Endothelial cell of umbilical vein (primary cell): Measurements from ENCODE around the gene PKD1L1. TPM values are rescaled to one million over a fixed set of nuclear protein-coding genes. Genes with fewer than 3 reads are reported as not detected.

Experiments used
- BruUV-seq: library from RNA; stranded (reverse); fragments of 400-500 nt; replicated peaks from 2 replicates; lab custom pipeline; 2021; lab: Mats Ljungman, UMichigan
- CTCF ChIA-PET: fragments of 300-600, 350-600 bp; sonication (Branson Sonifier 250); formaldehyde crosslinking; loops from one replicate; lab custom pipeline; 2021; ENCODE audit warnings: antibody characterized with exemption, inconsistent platforms; lab: Charles Lee
- POLR2A ChIA-PET: fragments of 300-600, 350-600 bp; sonication (Branson Sonifier 250); formaldehyde crosslinking; loops from one replicate; lab custom pipeline; 2021; ENCODE audit warnings: antibody characterized with exemption, inconsistent platforms; lab: Charles Lee
- DNase-seq: peaks from one replicate; pipeline ENCODE4 v3.0.0-alpha.2; 2011; ENCODE audit warnings: low read depth, low spot score
- FAIRE-seq: peaks from 2 replicates; lab custom pipeline; 2011; peaks lifted over from hg19 to GRCh38; lab: Jason Lieb, UNC
- H2AFZ ChIP-seq: 2 replicates; pipeline ENCODE4 v1.6.0; 2012; ENCODE audit warnings: low read depth, low read length, control low read depth, inconsistent platforms
- H3K27ac ChIP-seq: 2 replicates; pipeline ENCODE4 v1.5.1; 2011; ENCODE audit warnings: low read depth, mild to moderate bottlenecking, control low read depth, low read length, moderate library complexity; ENCODE audit not compliant: insufficient read depth
- H3K27me3 ChIP-seq, 2 experiments: 2 replicates each; pipeline versions ENCODE4 v1.6.0 to v1.6.1; 2011; ENCODE audit warnings: low read length in 2 of 2, mixed read lengths in 1 of 2; ENCODE audit not compliant: control insufficient read depth in 2 of 2, insufficient read depth in 2 of 2
- H3K36me3 ChIP-seq, 2 experiments: 2 replicates in 1 of 2; 3 replicates in 1 of 2; pipeline ENCODE4 v1.5.1; 2011; ENCODE audit warnings: low read length in 2 of 2, mild to moderate bottlenecking in 1 of 2, moderate library complexity in 1 of 2; ENCODE audit not compliant: control insufficient read depth in 2 of 2, insufficient read depth in 2 of 2; ENCODE audit errors: extremely low read depth in 1 of 2
- H3K4me1 ChIP-seq: 3 replicates; pipeline ENCODE4 v1.5.1; 2011; ENCODE audit warnings: mild to moderate bottlenecking, low read length; ENCODE audit not compliant: control insufficient read depth, insufficient read depth; ENCODE audit errors: extremely low read depth
- H3K4me2 ChIP-seq: 2 replicates; pipeline ENCODE4 v1.6.1; 2011; ENCODE audit warnings: low read length, control low read depth, mixed read lengths; ENCODE audit not compliant: insufficient read depth
- H3K4me3 ChIP-seq, 3 experiments: fragments of 200-600 bp in 1 of 3; sonication (generic), shearing (Covaris generic) in 1 of 3; replicated peaks in 1 of 3; 2 replicates each; pipeline ENCODE4 v1.5.1; 2011 to 2016; ENCODE audit warnings: control low read depth in 3 of 3, low read length in 3 of 3, mild to moderate bottlenecking in 2 of 3, inconsistent platforms in 1 of 3, low read depth in 1 of 3, moderate library complexity in 1 of 3; ENCODE audit not compliant: insufficient read depth in 1 of 3
- H3K79me2 ChIP-seq: 2 replicates; pipeline ENCODE4 v1.6.0; 2012; ENCODE audit warnings: low read length, inconsistent platforms; ENCODE audit not compliant: control insufficient read depth, insufficient read depth
- H3K9ac ChIP-seq: replicated peaks from 2 replicates; pipeline ENCODE3; 2011; ENCODE audit warnings: low read length, control low read depth; ENCODE audit not compliant: insufficient read depth; ENCODE audit errors: extremely low read depth
- H3K9me1 ChIP-seq: replicated peaks from 3 replicates; pipeline ENCODE4 v1.6.0; 2011; ENCODE audit warnings: mild to moderate bottlenecking, low read length; ENCODE audit not compliant: control insufficient read depth, insufficient read depth; ENCODE audit errors: extremely low read depth
- H3K9me3 ChIP-seq: replicated peaks from 2 replicates; pipeline ENCODE4 v1.5.1; 2012; ENCODE audit warnings: low read length, inconsistent platforms; ENCODE audit not compliant: control insufficient read depth, insufficient read depth
- H4K20me1 ChIP-seq: replicated peaks from 2 replicates; pipeline ENCODE3; 2011; ENCODE audit warnings: mild to moderate bottlenecking, low read length; ENCODE audit not compliant: control insufficient read depth, insufficient read depth; ENCODE audit errors: extremely low read depth
- CTCF ChIP-seq, 2 donors: IDR thresholded peaks; 1 replicate in 1 of 2; 2 replicates in 1 of 2; pipeline ENCODE4 v1.5.1; 2011; ENCODE audit warnings: low read length in 2 of 2, mild to moderate bottlenecking in 2 of 2, moderate library complexity in 2 of 2, control low read depth in 1 of 2, inconsistent platforms in 1 of 2, low read depth in 1 of 2; ENCODE audit not compliant: insufficient read depth in 1 of 2; ENCODE audit errors: extremely low read depth in 1 of 2
- EZH2 ChIP-seq: IDR thresholded peaks from 2 replicates; pipeline ENCODE4 v1.6.1; 2012; ENCODE audit warnings: borderline replicate concordance, low read depth, mild to moderate bottlenecking, moderate library complexity, low read length, inconsistent platforms; ENCODE audit not compliant: severe bottlenecking
- FOS ChIP-seq: IDR thresholded peaks from 2 replicates; pipeline ENCODE4 v1.6.1; 2011; ENCODE audit warnings: mild to moderate bottlenecking, low read length, moderate library complexity, borderline replicate concordance; ENCODE audit not compliant: insufficient read depth
- GATA2 ChIP-seq: IDR thresholded peaks from 2 replicates; pipeline ENCODE4 v1.7.0; 2011; ENCODE audit warnings: low read depth, mild to moderate bottlenecking, moderate library complexity, mixed read lengths, low read length; ENCODE audit not compliant: insufficient read length, insufficient read depth
- JUN ChIP-seq: IDR thresholded peaks from 2 replicates; pipeline ENCODE4 v1.6.1; 2011; ENCODE audit warnings: borderline replicate concordance, low read depth; ENCODE audit not compliant: insufficient read length, insufficient read depth
- MAX ChIP-seq: IDR thresholded peaks from 2 replicates; pipeline ENCODE4 v1.6.1; 2011; ENCODE audit not compliant: insufficient read depth, insufficient read length
- MYC ChIP-seq: IDR thresholded peaks from one replicate; pipeline ENCODE4 v1.6.1; 2011; ENCODE audit warnings: mild to moderate bottlenecking, low read depth, low read length
- POLR2A ChIP-seq: IDR thresholded peaks from 2 replicates; pipeline ENCODE4 v1.6.1; 2012; ENCODE audit warnings: low read depth, mild to moderate bottlenecking, control low read depth, low read length
- POLR2AphosphoS5 ChIP-seq: IDR thresholded peaks from 2 replicates; pipeline ENCODE4 v1.6.1; 2012; ENCODE audit warnings: low read depth, mild to moderate bottlenecking, control low read depth, low read length, moderate library complexity; ENCODE audit not compliant: insufficient read depth
- dilution Hi-C: fragments of 300-500 bp; cut with MboI; formaldehyde crosslinking; loops from one replicate; pipeline ENCODE4 v1.15.0; 2019; ENCODE audit warnings: low sequenced_read_pairs; ENCODE audit not compliant: extremely low pct_ligation_motif_present
- intact Hi-C: fragments of 100-400 bp; cut with micrococcal nuclease; formaldehyde crosslinking; loops from one replicate; pipeline ENCODE4 v1.10.0; 2022
- polyA plus RNA-seq, 4 experiments: library from polyadenylated mRNA; depleted of rRNA in 3 of 4; stranded (reverse) in 3 of 4; unstranded in 1 of 4; fragments of >200 nt; gene quantifications; 2 replicates each; pipeline versions ENCODE4 v1.2.1 to v1.2.3, GENCODE V29; 2011 to 2012; ENCODE audit warnings: missing spikeins in 1 of 4
- total RNA-seq: library from RNA; stranded (reverse); gene quantifications from 2 replicates; pipeline ENCODE4 v1.2.3, GENCODE V29; 2021

Gene PKD1L1
- total and polyA plus RNA-seq, 2 donors (not counting 3 experiments of a cell fraction or from before 2014, with no cell fraction given), result 4.1 to 5.9 TPM

- no peaks in the 10 kb centered on the region for H3K9me1 ChIP-seq
- dilution Hi-C loops (no loop called here), intact Hi-C loops (no loop called here)
- H3K4me3 ChIP-seq, result no peak overlapping the region
- H2AFZ ChIP-seq, result peak overlapping the region; percentile 88
- no peaks in the 10 kb centered on the region for H3K9me3 ChIP-seq
- FAIRE-seq, result peak; percentile 40
- CTCF ChIA-PET, result interaction anchor here (0.8 to 2.2 kb wide), 6 partner anchors 12 to 553 kb away, joined by 3 to 16 read pairs (median 9); no protein-coding TSS in a partner anchor
- no peak for TF ChIP-seq CTCF (IDR thresholded peaks at IDR 0.05; ENCODE audit: extremely low read depth in 1 of 2, insufficient read depth in 1 of 2, low read depth in 1 of 2, low read length in 2 of 2)
- TF ChIP-seq JUN, result no peak
- TF ChIP-seq FOS, result no peak
- no peak for TF ChIP-seq GATA2
- no peak for TF ChIP-seq EZH2
- no peak for TF ChIP-seq POLR2A
- no peak for TF ChIP-seq MAX
- no peak for TF ChIP-seq POLR2AphosphoS5
- TF ChIP-seq MYC, result no peak
- H3K27me3 ChIP-seq, result no peaks in the 10 kb centered on the region
- POLR2A ChIA-PET, result interaction anchor here (1.0 kb wide), 1 partner anchor 20 kb away, joined by 3 read pairs; no protein-coding TSS in a partner anchor
- peaks cover 31% of the 10 kb centered on the region for H3K4me1 ChIP-seq
- no TSS peak for BruUV-seq
- no peaks in the 10 kb centered on the region for H3K79me2 ChIP-seq
- H4K20me1 ChIP-seq, result no peaks in the 10 kb centered on the region
- peak; percentile 59 for DNase-seq
- peak overlapping the region; percentile 17 for H3K4me2 ChIP-seq
- peak overlapping the region; percentile 36 for H3K27ac ChIP-seq
- no peak overlapping the region for H3K9ac ChIP-seq
- no peaks in the 10 kb centered on the region for H3K36me3 ChIP-seq
Observed at GRCh38 chr7:47806701-47807103, 141.6 kb downstream of the PKD1L1 start.
